Panc1 (cell line): ENCODE measurements around the gene TMEM222.

Experiments used
- POLR2AphosphoS5 ChIP-seq: IDR thresholded peaks from 2 replicates; pipeline ENCODE4 v1.6.1; 2012; ENCODE audit warnings: mild to moderate bottlenecking, low read depth, low read length, moderate library complexity
- TCF7L2 ChIP-seq: IDR thresholded peaks from 2 replicates; pipeline ENCODE4 v1.6.1; 2011; ENCODE audit warnings: mild to moderate bottlenecking, low read depth, low read length, inconsistent platforms
- TF ChIP-seq, protein P1 (sequence below): fragments of 450-650 bp; IDR thresholded peaks from 2 replicates; pipeline ENCODE4 v1.5.1; 2017; ENCODE audit warnings: mild to moderate bottlenecking

DNA sequence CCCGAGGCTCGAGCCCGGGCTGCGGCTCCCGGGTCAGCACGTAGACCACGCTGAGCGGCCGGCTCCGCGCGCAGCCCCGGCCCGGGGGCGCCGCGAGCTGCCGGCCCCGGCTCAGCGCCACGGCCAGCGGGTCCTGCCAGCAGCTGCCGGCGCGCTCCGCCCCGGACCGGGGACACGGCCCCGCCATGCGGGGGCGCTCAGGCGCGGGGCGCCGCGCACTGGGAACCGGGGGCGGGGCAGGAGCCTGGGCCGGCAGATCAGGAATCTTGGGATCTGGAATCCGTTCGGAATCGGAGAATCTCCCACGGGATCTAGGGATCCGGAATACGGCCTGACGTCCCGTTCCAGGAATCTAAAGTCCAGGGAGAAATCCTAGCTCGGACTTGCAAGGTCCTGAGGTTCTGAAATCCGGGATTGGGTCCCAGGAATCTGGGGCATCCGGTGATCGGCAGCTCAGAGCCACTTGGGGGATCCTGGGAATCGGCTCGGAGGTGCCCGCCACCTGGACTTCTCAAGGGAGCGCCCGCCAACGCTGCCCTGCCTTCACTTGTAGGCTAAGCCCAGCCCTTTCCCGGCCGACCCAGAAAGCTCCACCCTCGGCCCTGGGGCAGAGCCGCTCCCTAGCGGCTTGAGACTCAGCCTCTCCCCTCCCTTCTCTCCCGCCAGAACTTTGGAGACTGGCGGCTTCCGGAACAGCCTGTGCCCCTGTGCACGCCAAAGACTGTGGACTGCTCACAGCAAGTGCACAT lies 44.6 kb downstream of the TMEM222 start, which contains the start of gene MAP3K6:
- TF ChIP-seq, protein P1, sequence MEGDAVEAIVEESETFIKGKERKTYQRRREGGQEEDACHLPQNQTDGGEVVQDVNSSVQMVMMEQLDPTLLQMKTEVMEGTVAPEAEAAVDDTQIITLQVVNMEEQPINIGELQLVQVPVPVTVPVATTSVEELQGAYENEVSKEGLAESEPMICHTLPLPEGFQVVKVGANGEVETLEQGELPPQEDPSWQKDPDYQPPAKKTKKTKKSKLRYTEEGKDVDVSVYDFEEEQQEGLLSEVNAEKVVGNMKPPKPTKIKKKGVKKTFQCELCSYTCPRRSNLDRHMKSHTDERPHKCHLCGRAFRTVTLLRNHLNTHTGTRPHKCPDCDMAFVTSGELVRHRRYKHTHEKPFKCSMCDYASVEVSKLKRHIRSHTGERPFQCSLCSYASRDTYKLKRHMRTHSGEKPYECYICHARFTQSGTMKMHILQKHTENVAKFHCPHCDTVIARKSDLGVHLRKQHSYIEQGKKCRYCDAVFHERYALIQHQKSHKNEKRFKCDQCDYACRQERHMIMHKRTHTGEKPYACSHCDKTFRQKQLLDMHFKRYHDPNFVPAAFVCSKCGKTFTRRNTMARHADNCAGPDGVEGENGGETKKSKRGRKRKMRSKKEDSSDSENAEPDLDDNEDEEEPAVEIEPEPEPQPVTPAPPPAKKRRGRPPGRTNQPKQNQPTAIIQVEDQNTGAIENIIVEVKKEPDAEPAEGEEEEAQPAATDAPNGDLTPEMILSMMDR: peak; percentile 93
- TF ChIP-seq TCF7L2 (no peak), POLR2AphosphoS5 (peak; percentile 68)
